GM12878 (cell line): ENCODE results near the gene CNKSR1. TPM values are rescaled to one million over a fixed set of nuclear protein-coding genes. Genes with fewer than 3 reads are reported as not detected.

Source experiments
- ATF2 ChIP-seq: IDR thresholded peaks from 2 replicates; pipeline ENCODE4 v1.6.1; 2012; ENCODE audit warnings: low read length, inconsistent platforms
- CHD4 ChIP-seq: fragments of 200-600 bp; sonication (generic); IDR thresholded peaks from 2 replicates; pipeline ENCODE4 v1.6.1; 2016; ENCODE audit warnings: mild to moderate bottlenecking
- E2F8 ChIP-seq: fragments of 450-650 bp; IDR thresholded peaks from 2 replicates; pipeline ENCODE4 v1.6.1; 2018; ENCODE audit warnings: mild to moderate bottlenecking, low read depth, moderate library complexity; ENCODE audit not compliant: partially characterized antibody
- JUNB ChIP-seq: IDR thresholded peaks from 2 replicates; pipeline ENCODE4 v1.6.1; 2016; ENCODE audit warnings: antibody characterized with exemption, mild to moderate bottlenecking
- SIX5 ChIP-seq: IDR thresholded peaks from 2 replicates; pipeline ENCODE4 v1.6.1; 2011; ENCODE audit warnings: mild to moderate bottlenecking, low read depth, low read length, moderate library complexity; ENCODE audit not compliant: severe bottlenecking
- SMAD5 ChIP-seq: IDR thresholded peaks from 2 replicates; pipeline ENCODE4 v1.6.1; 2016; ENCODE audit warnings: antibody characterized with exemption, low read depth
- SP1 ChIP-seq: IDR thresholded peaks from one replicate; pipeline ENCODE4 v1.6.1; 2011; ENCODE audit warnings: low read depth, low read length
- TCF3 ChIP-seq: IDR thresholded peaks from 2 replicates; pipeline ENCODE4 v1.6.1; 2012; ENCODE audit warnings: low read depth, mild to moderate bottlenecking, low read length, borderline replicate concordance; ENCODE audit not compliant: insufficient read depth
- ZNF592 ChIP-seq: fragments of 450-650 bp; IDR thresholded peaks from 2 replicates; pipeline ENCODE4 v1.6.1; 2017; ENCODE audit warnings: mild to moderate bottlenecking, moderate library complexity
- ZNF622 ChIP-seq: fragments of 450-650 bp; IDR thresholded peaks from 2 replicates; pipeline ENCODE4 v1.6.1; 2017; ENCODE audit warnings: mild to moderate bottlenecking, inconsistent platforms
- polyA plus RNA-seq, 11 experiments: library from polyadenylated mRNA; depleted of rRNA in 4 of 11; unstranded in 6 of 11; stranded (reverse) in 5 of 11; fragments of >200 nt; fragmentation: Nextera tagmentation in 4 of 11; fragmentation: Illumina TruSeq in 1 of 11; extraction: Ambion mirVana in 4 of 11; extraction: Trizol in 1 of 11; gene quantifications; 1 replicate in 1 of 11; 2 replicates in 10 of 11; pipeline versions ENCODE4 v1.2.1 to v1.2.3, GENCODE V29; 2011 to 2016; ENCODE audit warnings: inconsistent platforms in 2 of 11, missing spikeins in 2 of 11, low read depth in 1 of 11
- total RNA-seq, 4 experiments: library from RNA; depleted of rRNA in 3 of 4; stranded (reverse); fragments of >200 nt in 3 of 4; fragmentation: Illumina TruSeq in 1 of 4; extraction: Trizol in 1 of 4; gene quantifications; 2 replicates each; pipeline versions ENCODE4 v1.2.1 to v1.2.3, GENCODE V29; 2013 to 2021

CNKSR1 gene
- total and polyA plus RNA-seq, 10 of the 15 experiments (the other 5 are each of a cell fraction or from before 2014, with no cell fraction given) = 0.06 to 1.2 (median 0.86) TPM

GRCh38 chr1:26188477-26188876 lies 11.2 kb downstream of the CNKSR1 start (continued):
- TF ChIP-seq ZNF592 (no peak), JUNB (no peak), ATF2 (no peak), E2F8 (no peak), CHD4 (no peak), SMAD5 (no peak), TCF3 (no peak), SIX5 (no peak), ZNF622 (no peak), SP1 (no peak)
